Measurements from ENCODE around the gene HMGB3.

DNA sequence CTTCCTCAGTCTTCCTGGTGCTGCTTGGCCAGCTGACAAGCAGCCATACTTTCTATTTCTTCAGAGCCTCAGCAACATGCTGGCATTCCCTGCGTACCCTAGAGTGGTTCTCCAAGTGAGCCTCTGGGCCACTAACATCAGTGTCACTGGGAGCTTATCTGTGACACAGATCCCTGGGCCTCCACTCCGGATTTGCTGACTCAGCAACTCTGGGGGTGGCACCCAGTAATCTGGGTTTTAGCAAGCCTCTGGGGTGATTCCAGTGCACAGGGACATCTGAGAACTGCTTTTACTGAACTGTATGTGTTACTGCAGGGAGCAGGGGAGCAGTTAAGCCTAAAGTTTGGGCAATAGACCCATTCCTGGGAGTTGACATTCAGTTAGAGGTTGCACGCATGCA lies 28.2 kb upstream of the HMGB3 start:
- TF ChIP-seq, protein P1, sequence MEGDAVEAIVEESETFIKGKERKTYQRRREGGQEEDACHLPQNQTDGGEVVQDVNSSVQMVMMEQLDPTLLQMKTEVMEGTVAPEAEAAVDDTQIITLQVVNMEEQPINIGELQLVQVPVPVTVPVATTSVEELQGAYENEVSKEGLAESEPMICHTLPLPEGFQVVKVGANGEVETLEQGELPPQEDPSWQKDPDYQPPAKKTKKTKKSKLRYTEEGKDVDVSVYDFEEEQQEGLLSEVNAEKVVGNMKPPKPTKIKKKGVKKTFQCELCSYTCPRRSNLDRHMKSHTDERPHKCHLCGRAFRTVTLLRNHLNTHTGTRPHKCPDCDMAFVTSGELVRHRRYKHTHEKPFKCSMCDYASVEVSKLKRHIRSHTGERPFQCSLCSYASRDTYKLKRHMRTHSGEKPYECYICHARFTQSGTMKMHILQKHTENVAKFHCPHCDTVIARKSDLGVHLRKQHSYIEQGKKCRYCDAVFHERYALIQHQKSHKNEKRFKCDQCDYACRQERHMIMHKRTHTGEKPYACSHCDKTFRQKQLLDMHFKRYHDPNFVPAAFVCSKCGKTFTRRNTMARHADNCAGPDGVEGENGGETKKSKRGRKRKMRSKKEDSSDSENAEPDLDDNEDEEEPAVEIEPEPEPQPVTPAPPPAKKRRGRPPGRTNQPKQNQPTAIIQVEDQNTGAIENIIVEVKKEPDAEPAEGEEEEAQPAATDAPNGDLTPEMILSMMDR (IDR thresholded peaks at IDR 0.05): no peak
- no peak for TF ChIP-seq POLR2AphosphoS5 (IDR thresholded peaks at IDR 0.05)
- TF ChIP-seq EP300 (IDR thresholded peaks at IDR 0.05): no peak
- no peak for TF ChIP-seq POLR2A (IDR thresholded peaks at IDR 0.05)
